Adrenal gland (tissue), 12 donors: ENCODE data around the gene KDM4B. TPM values are rescaled to one million over a fixed set of nuclear protein-coding genes. Genes with fewer than 3 reads are reported as not detected.

Source experiments
- DNase-seq, 7 donors: peaks; one replicate each; pipeline ENCODE4 v3.0.0-alpha.2; 2019 to 2020
- H3K27ac ChIP-seq, 5 donors: fragments of 200-600 bp; sonication (generic) in 4 of 5; 1 replicate in 3 of 5; 2 replicates in 2 of 5; pipeline versions ENCODE4 v1.5.1 to v1.8.0; 2016 to 2020; ENCODE audit warnings: mild to moderate bottlenecking in 1 of 5
- H3K27me3 ChIP-seq: fragments of 200-600 bp; 2 replicates; pipeline ENCODE4 v1.8.0; 2021
- H3K36me3 ChIP-seq, 2 donors: fragments of 200-600 bp; replicated peaks in 1 of 2; 1 replicate in 1 of 2; 2 replicates in 1 of 2; pipeline versions ENCODE4 v1.5.1 to v1.8.0; 2018 to 2022
- H3K4me1 ChIP-seq, 2 donors: fragments of 200-600 bp; replicated peaks in 1 of 2; 1 replicate in 1 of 2; 2 replicates in 1 of 2; pipeline versions ENCODE4 v1.5.1 to v1.8.0; 2018 to 2021
- H3K4me3 ChIP-seq, 4 donors: fragments of 200-600 bp; sonication (generic) in 3 of 4; one replicate each; pipeline ENCODE4 v1.5.1; 2016 to 2018
- H3K9me3 ChIP-seq, 3 donors: fragments of 200-600 bp; sonication (generic) in 1 of 3; replicated peaks in 1 of 3; 1 replicate in 2 of 3; 2 replicates in 1 of 3; pipeline versions ENCODE4 v1.5.1 to v1.8.0; 2016 to 2021
- POLR2A ChIP-seq, 2 donors: fragments of 450-650 bp; IDR thresholded peaks; one replicate each; pipeline ENCODE4 v1.6.1; 2017; ENCODE audit warnings: antibody characterized with exemption in 2 of 2, mild to moderate bottlenecking in 2 of 2, moderate library complexity in 1 of 2
- WGBS, 4 donors: extraction: QIAGEN DNeasy Blood & Tissue Kit in 2 of 4; methylation state at CpG; one replicate each; pipeline versions ENCODE4 v1.1.5 to v1.1.7; 2013 to 2017; 5-methylcytosine and 5-hydroxymethylcytosine counted together
- intact Hi-C, 2 donors: fragments of 100-400 bp; cut with DNase I; formaldehyde crosslinking; loops; one replicate each; pipeline versions ENCODE4 v1.14.1 to v1.15.0; 2022 to 2023
- polyA plus RNA-seq, 3 donors: library from polyadenylated mRNA; stranded (reverse); fragments of 200-250 nt in 2 of 3; fragments of 350-450 nt in 1 of 3; fragmentation: Illumina TruSeq in 1 of 3; extraction: RNeasy Lipid Tissue Mini Kit (QIAGEN cat#74804) in 1 of 3; gene quantifications; one replicate each; pipeline ENCODE4 v1.2.3, GENCODE V29; 2013 to 2014
- total RNA-seq, 9 donors: library from RNA; depleted of rRNA in 4 of 9; stranded (reverse); fragments of >200 nt in 4 of 9; fragments of 120-200 nt in 1 of 9; fragmentation: NEBNext Ultra II Directional in 1 of 9; extraction: Animal tissue kit (Norgen Biotek cat#: 25700) in 1 of 9; gene quantifications; one replicate each; pipeline versions ENCODE4 v1.1.0 to v1.2.4, GENCODE V29; 2013 to 2023
- TF ChIP-seq, protein P1 (sequence below), 6 experiments: fragments of 450-650 bp in 4 of 6; fragments of 200-600 bp in 2 of 6; sonication (generic) in 1 of 6; IDR thresholded peaks; 1 replicate in 5 of 6; 2 replicates in 1 of 6; pipeline versions ENCODE4 v1.5.1 to v1.8.0; 2016 to 2021; ENCODE audit warnings: antibody characterized with exemption in 6 of 6, mild to moderate bottlenecking in 2 of 6, moderate library complexity in 1 of 6
- donor health status: healthy with polysubstance abuse.
- donor health status: Bipolar disorder and iron deficiency.
- donor health status: DM: yes; HTN: yes; CAD: no.
- donor health status: DM: no; HTN: no; CAD: no.
- donor health status: DM: no; HTN: no; CAD: no.
- donor health status: DM: yes; HTN: yes; CAD: no.

The KDM4B gene
- total and polyA plus RNA-seq, 12 donors, result 9.8 to 65.1 (median 39.9) TPM

DNA sequence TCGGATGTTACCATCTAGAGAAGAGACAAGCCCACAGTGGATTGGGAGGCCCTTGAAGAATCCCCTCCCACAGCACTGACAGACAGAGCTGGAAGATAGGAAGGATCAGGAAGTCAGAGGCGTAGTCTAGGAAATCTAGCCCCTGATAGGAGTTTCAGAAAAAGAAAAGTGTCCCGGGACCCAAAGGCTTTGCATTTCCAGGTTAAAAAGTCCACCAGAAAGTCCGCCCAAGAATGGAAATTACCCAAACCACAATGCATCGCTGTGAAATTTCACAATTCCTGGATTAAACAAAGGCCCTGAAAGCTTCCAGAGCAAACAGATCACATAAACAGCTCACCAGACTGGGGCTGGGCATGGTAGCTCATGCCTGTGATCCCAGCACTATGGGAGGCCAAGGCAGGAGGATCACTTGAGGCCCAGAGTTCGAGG, 146.9 kb downstream of the KDM4B start:
- Histone ChIP-seq H3K36me3 (peaks cover 0 to 4% of the 10 kb centered on the region in 2 donors), H3K4me3 (no peak overlapping the region), H3K9me3 (no peaks in the 10 kb centered on the region), H3K4me1 (peaks cover 17 to 23% of the 10 kb centered on the region in 2 donors), H3K27me3 (no peaks in the 10 kb centered on the region), H3K27ac (no peak overlapping the region)
- intact Hi-C loops, result no loop called here
- DNase-seq, result no peak
- TF ChIP-seq POLR2A (IDR thresholded peaks at IDR 0.05), result no peak
- TF ChIP-seq, protein P1, sequence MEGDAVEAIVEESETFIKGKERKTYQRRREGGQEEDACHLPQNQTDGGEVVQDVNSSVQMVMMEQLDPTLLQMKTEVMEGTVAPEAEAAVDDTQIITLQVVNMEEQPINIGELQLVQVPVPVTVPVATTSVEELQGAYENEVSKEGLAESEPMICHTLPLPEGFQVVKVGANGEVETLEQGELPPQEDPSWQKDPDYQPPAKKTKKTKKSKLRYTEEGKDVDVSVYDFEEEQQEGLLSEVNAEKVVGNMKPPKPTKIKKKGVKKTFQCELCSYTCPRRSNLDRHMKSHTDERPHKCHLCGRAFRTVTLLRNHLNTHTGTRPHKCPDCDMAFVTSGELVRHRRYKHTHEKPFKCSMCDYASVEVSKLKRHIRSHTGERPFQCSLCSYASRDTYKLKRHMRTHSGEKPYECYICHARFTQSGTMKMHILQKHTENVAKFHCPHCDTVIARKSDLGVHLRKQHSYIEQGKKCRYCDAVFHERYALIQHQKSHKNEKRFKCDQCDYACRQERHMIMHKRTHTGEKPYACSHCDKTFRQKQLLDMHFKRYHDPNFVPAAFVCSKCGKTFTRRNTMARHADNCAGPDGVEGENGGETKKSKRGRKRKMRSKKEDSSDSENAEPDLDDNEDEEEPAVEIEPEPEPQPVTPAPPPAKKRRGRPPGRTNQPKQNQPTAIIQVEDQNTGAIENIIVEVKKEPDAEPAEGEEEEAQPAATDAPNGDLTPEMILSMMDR (IDR thresholded peaks at IDR 0.05), result no peak
- WGBS, 4 donors, result 89 to 95% (median 91%) methylated on average over 5 to 6 of the region's 6 CpGs

DNA sequence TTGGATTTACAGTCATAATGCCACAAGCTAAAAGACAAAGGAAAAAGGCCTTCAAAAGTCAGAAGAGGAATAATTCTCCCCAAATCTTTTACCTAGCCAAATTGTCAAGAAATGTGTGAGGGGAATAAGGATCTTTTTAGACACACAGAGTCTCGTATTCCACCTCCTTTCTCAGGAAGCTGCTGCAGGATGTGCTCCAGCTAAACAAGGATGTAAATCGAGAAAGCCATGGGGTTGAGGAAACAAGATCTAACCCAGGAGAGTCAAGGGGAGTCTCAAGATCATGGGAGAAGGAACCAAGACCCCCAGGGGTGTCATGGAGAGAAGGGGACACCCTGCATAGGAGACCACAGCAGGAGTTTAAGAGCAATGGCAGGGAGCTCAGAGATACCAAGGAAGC, 147.4 kb downstream of the KDM4B start:
- intact Hi-C loops, result no loop called here
- Histone ChIP-seq H3K4me1 (peaks cover 17 to 19% of the 10 kb centered on the region in 2 donors), H3K9me3 (no peaks in the 10 kb centered on the region), H3K27me3 (no peaks in the 10 kb centered on the region), H3K27ac (no peak overlapping the region), H3K36me3 (peaks cover 0 to 4% of the 10 kb centered on the region in 2 donors), H3K4me3 (no peak overlapping the region)
- WGBS, 4 donors, result 90 to 98% (median 94%) methylated on average over 2 of the region's 2 CpGs
- TF ChIP-seq POLR2A (IDR thresholded peaks at IDR 0.05), result no peak
- TF ChIP-seq, protein P1 (IDR thresholded peaks at IDR 0.05), result no peak
- DNase-seq, result no peak

DNA sequence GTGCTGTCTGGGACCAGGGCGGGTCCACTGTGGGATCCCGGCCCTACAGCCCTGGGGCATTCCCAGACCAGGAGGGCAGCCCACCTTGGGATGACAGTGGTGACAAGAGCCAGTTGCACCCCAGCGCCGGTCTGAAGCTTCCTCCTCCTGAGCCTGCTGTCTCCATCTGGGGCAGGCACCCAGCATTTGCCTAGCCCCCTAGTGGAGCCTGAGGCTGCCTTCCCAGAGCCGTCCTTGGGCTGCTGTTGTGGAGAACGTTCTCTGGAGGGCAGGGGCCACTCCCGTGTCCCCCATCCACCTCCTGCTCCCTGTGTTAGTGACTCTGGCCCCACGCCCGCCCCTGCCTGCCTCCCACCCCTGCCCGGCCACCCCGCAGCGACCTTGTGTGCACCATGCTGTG, 148.5 kb downstream of the KDM4B start:
- no peak overlapping the region for H3K27ac ChIP-seq
- 79 to 86% (median 84%) methylated on average over 8 to 12 of the region's 12 CpGs for WGBS, 4 donors
- intact Hi-C loops, result no loop called here
- no peaks in the 10 kb centered on the region for H3K27me3 ChIP-seq
- H3K4me1 ChIP-seq, result peaks cover 13 to 16% of the 10 kb centered on the region in 2 donors
- no peaks in the 10 kb centered on the region for H3K9me3 ChIP-seq
- TF ChIP-seq POLR2A (IDR thresholded peaks at IDR 0.05), result no peak
- TF ChIP-seq, protein P1 (IDR thresholded peaks at IDR 0.05), result no peak
- H3K36me3 ChIP-seq, result peaks cover 0 to 2% of the 10 kb centered on the region in 2 donors
- no peak for DNase-seq
- no peak overlapping the region for H3K4me3 ChIP-seq

DNA sequence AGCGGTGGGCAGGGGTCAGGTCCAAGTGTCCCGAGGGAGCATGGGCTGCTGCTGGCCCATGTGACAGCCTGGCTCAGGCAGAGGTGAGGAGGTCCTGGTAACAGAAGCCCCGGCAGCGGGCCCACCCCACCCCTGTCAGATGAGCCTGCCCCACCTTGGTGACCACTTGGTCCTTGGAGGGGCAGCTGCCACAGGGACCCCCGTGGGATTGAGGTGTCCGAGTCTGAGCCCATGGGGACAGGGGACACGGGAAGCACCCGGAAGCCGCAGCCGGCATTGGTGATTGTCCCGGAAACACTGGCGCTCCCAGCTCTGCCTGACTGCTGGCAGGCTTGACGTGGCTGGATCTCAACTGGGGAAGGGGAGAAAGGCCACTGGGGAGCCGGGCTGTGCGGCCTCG, 149.1 kb downstream of the KDM4B start:
- peaks cover 0 to 8% of the 10 kb centered on the region in 2 donors for H3K36me3 ChIP-seq
- no peaks in the 10 kb centered on the region for H3K9me3 ChIP-seq
- no peak for TF ChIP-seq POLR2A (IDR thresholded peaks at IDR 0.05)
- TF ChIP-seq, protein P1 (IDR thresholded peaks at IDR 0.05), result no peak
- DNase-seq, result no peak
- 84 to 100% (median 92%) methylated on average over 2 to 16 of the region's 16 CpGs for WGBS, 4 donors
- peaks cover 7 to 10% of the 10 kb centered on the region in 2 donors for H3K4me1 ChIP-seq
- no peaks in the 10 kb centered on the region for H3K27me3 ChIP-seq
- intact Hi-C loops, result no loop called here
- no peak overlapping the region for H3K27ac ChIP-seq
- no peak overlapping the region for H3K4me3 ChIP-seq
